Activated CD8-positive, alpha-beta memory T cell treated with anti-CD3 and anti-CD28 coated beads, Interleukin-2, amount 10 ng/mL, durations not matched to agents 7 days and 5 days (primary cell): ENCODE results near the gene TAPBPL. TPM values are rescaled to one million over a fixed set of nuclear protein-coding genes. Genes with fewer than 3 reads are reported as not detected.
A peak's percentile ranks its signal among the peaks of the same experiment; 100 is the strongest.

Source experiments
- ATAC-seq: fragments of 150-1000 bp; cut with Tn5 transposase; one replicate; pipeline ENCODE4 v1.10.0; 2021; ENCODE audit warnings: moderate library complexity
- CTCF ChIA-PET: fragments of 350-600 bp; sonication (Branson Sonifier 250); formaldehyde crosslinking; loops from one replicate; lab custom pipeline; 2021; ENCODE audit warnings: antibody characterized with exemption; lab: Charles Lee
- DNase-seq: peaks from one replicate; pipeline ENCODE4 v3.0.0-alpha.2; 2020
- H3K27ac Mint-ChIP-seq: one replicate; pipeline ENCODE4 v1.8.0; 2021; ENCODE audit warnings: mild to moderate bottlenecking, mixed read lengths
- H3K27me3 Mint-ChIP-seq: one replicate; pipeline ENCODE4 v1.8.0; 2021; ENCODE audit warnings: mixed read lengths
- H3K36me3 Mint-ChIP-seq: one replicate; pipeline ENCODE4 v1.8.0; 2021; ENCODE audit warnings: mild to moderate bottlenecking, mixed read lengths
- H3K4me1 Mint-ChIP-seq: one replicate; pipeline ENCODE4 v1.8.0; 2021; ENCODE audit warnings: mixed read lengths
- H3K4me3 Mint-ChIP-seq: one replicate; pipeline ENCODE4 v1.8.0; 2021; ENCODE audit warnings: mild to moderate bottlenecking, moderate library complexity, mixed read lengths
- H3K9me3 Mint-ChIP-seq: one replicate; pipeline ENCODE4 v1.8.0; 2022; ENCODE audit warnings: low read depth, mixed read lengths
- total RNA-seq, 2 experiments: library from RNA; stranded (reverse); gene quantifications; one replicate each; pipeline ENCODE4 v1.2.3, GENCODE V29; 2021

The TAPBPL gene
- total RNA-seq, 2 experiments from 2014 or later = 49.1 to 53.0 TPM

GRCh38 chr12:6443361-6443983, 8.4 kb upstream of the TAPBPL start:
- no peaks in the 10 kb centered on the region for H3K27me3 Mint-ChIP-seq
- DNase-seq (peak; percentile 67), ATAC-seq (peak; percentile 50)
- no peaks in the 10 kb centered on the region for H3K9me3 Mint-ChIP-seq
- H3K27ac Mint-ChIP-seq = peak overlapping the region; percentile 87
- peak overlapping the region; percentile 80 for H3K4me3 Mint-ChIP-seq
- peaks cover 66% of the 10 kb centered on the region for H3K4me1 Mint-ChIP-seq
- CTCF ChIA-PET = interaction anchor here (1.1 to 6.1 kb wide), 6 partner anchors 9 to 108 kb away, joined by 3 to 45 read pairs (median 16); no protein-coding TSS in a partner anchor
- peaks cover 24% of the 10 kb centered on the region for H3K36me3 Mint-ChIP-seq

- CTCF ChIA-PET = interaction anchor here (1.1 to 6.1 kb wide), 6 partner anchors 10 to 109 kb away, joined by 3 to 45 read pairs (median 14); partner anchors contain the start of gene GAPDH
- Mint-ChIP-seq H3K4me3 (peak overlapping the region; percentile 80), H3K9me3 (no peaks in the 10 kb centered on the region), H3K4me1 (peaks cover 62% of the 10 kb centered on the region), H3K27ac (peak overlapping the region; percentile 87), H3K36me3 (peaks cover 24% of the 10 kb centered on the region), H3K27me3 (no peaks in the 10 kb centered on the region)
- no peak for DNase-seq
- no peak for ATAC-seq
Observed at GRCh38 chr12:6444031-6444430, 7.8 kb upstream of the TAPBPL start.

GRCh38 chr12:6444704-6445688, 6.8 kb upstream of the TAPBPL start, which contains the start of gene CD27:
CD27 (plus strand) TSS chr12:6444955; CDS start chr12:6445096, 141 bp downstream.
- DNase-seq (no peak), ATAC-seq (peak; percentile 49)
- Mint-ChIP-seq H3K27me3 (no peaks in the 10 kb centered on the region), H3K27ac (peak within 1 kb of the TSS; percentile 87), H3K4me1 (peaks cover 64% of the 10 kb centered on the region), H3K9me3 (no peaks in the 10 kb centered on the region), H3K4me3 (peak within 1 kb of the TSS; percentile 80), H3K36me3 (peaks cover 25% of the 10 kb centered on the region)
- CTCF ChIA-PET = interaction anchor here (0.8 to 6.1 kb wide), 7 partner anchors 11 to 244 kb away, joined by 3 to 45 read pairs (median 6); partner anchors contain the start of genes GAPDH, VAMP1 and ZNF384

GRCh38 chr12:6450091-6450868, 1.6 kb upstream of the TAPBPL start:
- peak overlapping the region; percentile 94 for H3K27ac Mint-ChIP-seq
- CTCF ChIA-PET = interaction anchor here (1.3 to 3.8 kb wide), 7 partner anchors 10 to 45 kb away, joined by 4 to 42 read pairs (median 13); partner anchors contain the start of gene VAMP1
- peaks cover 51% of the 10 kb centered on the region for H3K36me3 Mint-ChIP-seq

GRCh38 chr12:6450869-6451347, 934 bp upstream of the TAPBPL start:
- peaks cover 49% of the 10 kb centered on the region for H3K36me3 Mint-ChIP-seq
- ATAC-seq (peak; percentile 1), DNase-seq (no peak)
- CTCF ChIA-PET = interaction anchor here (0.7 to 3.8 kb wide), 13 partner anchors 11 to 116 kb away, joined by 3 to 42 read pairs (median 6); partner anchors contain the start of genes MRPL51 and VAMP1
- H3K9me3 Mint-ChIP-seq = no peaks in the 10 kb centered on the region
- H3K4me3 Mint-ChIP-seq = peak overlapping the region; percentile 97
- peaks cover 63% of the 10 kb centered on the region for H3K4me1 Mint-ChIP-seq
- H3K27ac Mint-ChIP-seq = peak overlapping the region; percentile 94
- H3K27me3 Mint-ChIP-seq = no peaks in the 10 kb centered on the region

More at GRCh38 chr12:6450091-6450868, 1.6 kb upstream of the TAPBPL start:
- DNase-seq = no peak
- no peaks in the 10 kb centered on the region for H3K27me3 Mint-ChIP-seq
- H3K4me1 Mint-ChIP-seq = peaks cover 65% of the 10 kb centered on the region
- no peak for ATAC-seq
- H3K4me3 Mint-ChIP-seq = peak overlapping the region; percentile 97
- no peaks in the 10 kb centered on the region for H3K9me3 Mint-ChIP-seq

GRCh38 chr12:6452245-6452943, 552 bp downstream of the TAPBPL start:
- CTCF ChIA-PET = interaction anchor here (0.6 to 3.8 kb wide), 16 partner anchors 10 to 131 kb away, joined by 3 to 42 read pairs (median 5); partner anchors contain the start of genes MRPL51 and VAMP1
- Mint-ChIP-seq H3K27ac (peak overlapping the region; percentile 94), H3K4me3 (peak overlapping the region; percentile 97), H3K36me3 (peaks cover 48% of the 10 kb centered on the region), H3K27me3 (no peaks in the 10 kb centered on the region), H3K9me3 (no peaks in the 10 kb centered on the region), H3K4me1 (peaks cover 58% of the 10 kb centered on the region)
- peak; percentile 61 for DNase-seq
- peak; percentile 12 for ATAC-seq

- ATAC-seq (peak; percentile 32), DNase-seq (peak; percentile 71)
- H3K27me3 Mint-ChIP-seq = no peaks in the 10 kb centered on the region
- H3K9me3 Mint-ChIP-seq = no peaks in the 10 kb centered on the region
- H3K27ac Mint-ChIP-seq = peak overlapping the region; percentile 94
- peak overlapping the region; percentile 97 for H3K4me3 Mint-ChIP-seq
- CTCF ChIA-PET = interaction anchor here (0.6 to 3.8 kb wide), 13 partner anchors 9 to 118 kb away, joined by 3 to 42 read pairs (median 6); partner anchors contain the start of gene VAMP1
- peaks cover 54% of the 10 kb centered on the region for H3K4me1 Mint-ChIP-seq
- peaks cover 47% of the 10 kb centered on the region for H3K36me3 Mint-ChIP-seq
Observed at GRCh38 chr12:6452944-6453630, 1.2 kb downstream of the TAPBPL start.

- DNase-seq (no peak), ATAC-seq (no peak)
- Mint-ChIP-seq H3K4me1 (peaks cover 77% of the 10 kb centered on the region), H3K9me3 (no peaks in the 10 kb centered on the region), H3K36me3 (peaks cover 75% of the 10 kb centered on the region), H3K27ac (peak overlapping the region; percentile 52), H3K27me3 (no peaks in the 10 kb centered on the region), H3K4me3 (no peak overlapping the region)
- CTCF ChIA-PET = interaction anchor here (1.0 to 2.2 kb wide), 2 partner anchors 8 to 14 kb away, joined by 4 to 8 read pairs; no protein-coding TSS in a partner anchor
Observed at GRCh38 chr12:6457220-6457945, 5.5 kb downstream of the TAPBPL start.

GRCh38 chr12:6458281-6459003, 6.6 kb downstream of the TAPBPL start:
- H3K27ac Mint-ChIP-seq = peak overlapping the region; percentile 82
- H3K4me3 Mint-ChIP-seq = no peak overlapping the region
- ATAC-seq = no peak
- CTCF ChIA-PET = interaction anchor here (1.0 to 5.8 kb wide), 4 partner anchors 12 to 34 kb away, joined by 6 to 45 read pairs (median 7); partner anchors contain the start of genes CD27 and VAMP1
- peaks cover 77% of the 10 kb centered on the region for H3K36me3 Mint-ChIP-seq
- no peak for DNase-seq
- no peaks in the 10 kb centered on the region for H3K9me3 Mint-ChIP-seq
- peaks cover 81% of the 10 kb centered on the region for H3K4me1 Mint-ChIP-seq
- no peaks in the 10 kb centered on the region for H3K27me3 Mint-ChIP-seq

GRCh38 chr12:6459004-6459337, 7.1 kb downstream of the TAPBPL start:
- H3K27me3 Mint-ChIP-seq = no peaks in the 10 kb centered on the region
- no peak overlapping the region for H3K4me3 Mint-ChIP-seq
- ATAC-seq (no peak), DNase-seq (no peak)
- H3K9me3 Mint-ChIP-seq = no peaks in the 10 kb centered on the region
- peaks cover 81% of the 10 kb centered on the region for H3K4me1 Mint-ChIP-seq
- H3K36me3 Mint-ChIP-seq = peaks cover 77% of the 10 kb centered on the region
- H3K27ac Mint-ChIP-seq = peak overlapping the region; percentile 82
- CTCF ChIA-PET = interaction anchor here (1.0 to 5.8 kb wide), 4 partner anchors 11 to 34 kb away, joined by 6 to 45 read pairs (median 7); partner anchors contain the start of genes CD27 and VAMP1
